CD4-positive, alpha-beta T cell treated with Interferon gamma for 1 hour (primary cell): ENCODE data around the gene TBC1D32.
A peak's percentile ranks its signal among the peaks of the same experiment; 100 is the strongest.
"Not testable (repeated sequence)": the region's sequence is repeated elsewhere in the genome, so short reads cannot be mapped to it uniquely, and the experiment has no call there.

Experiments used
- DNase-seq: peaks from one replicate; pipeline ENCODE4 v3.0.0-alpha.2; 2020

Gene TBC1D32, protein sequence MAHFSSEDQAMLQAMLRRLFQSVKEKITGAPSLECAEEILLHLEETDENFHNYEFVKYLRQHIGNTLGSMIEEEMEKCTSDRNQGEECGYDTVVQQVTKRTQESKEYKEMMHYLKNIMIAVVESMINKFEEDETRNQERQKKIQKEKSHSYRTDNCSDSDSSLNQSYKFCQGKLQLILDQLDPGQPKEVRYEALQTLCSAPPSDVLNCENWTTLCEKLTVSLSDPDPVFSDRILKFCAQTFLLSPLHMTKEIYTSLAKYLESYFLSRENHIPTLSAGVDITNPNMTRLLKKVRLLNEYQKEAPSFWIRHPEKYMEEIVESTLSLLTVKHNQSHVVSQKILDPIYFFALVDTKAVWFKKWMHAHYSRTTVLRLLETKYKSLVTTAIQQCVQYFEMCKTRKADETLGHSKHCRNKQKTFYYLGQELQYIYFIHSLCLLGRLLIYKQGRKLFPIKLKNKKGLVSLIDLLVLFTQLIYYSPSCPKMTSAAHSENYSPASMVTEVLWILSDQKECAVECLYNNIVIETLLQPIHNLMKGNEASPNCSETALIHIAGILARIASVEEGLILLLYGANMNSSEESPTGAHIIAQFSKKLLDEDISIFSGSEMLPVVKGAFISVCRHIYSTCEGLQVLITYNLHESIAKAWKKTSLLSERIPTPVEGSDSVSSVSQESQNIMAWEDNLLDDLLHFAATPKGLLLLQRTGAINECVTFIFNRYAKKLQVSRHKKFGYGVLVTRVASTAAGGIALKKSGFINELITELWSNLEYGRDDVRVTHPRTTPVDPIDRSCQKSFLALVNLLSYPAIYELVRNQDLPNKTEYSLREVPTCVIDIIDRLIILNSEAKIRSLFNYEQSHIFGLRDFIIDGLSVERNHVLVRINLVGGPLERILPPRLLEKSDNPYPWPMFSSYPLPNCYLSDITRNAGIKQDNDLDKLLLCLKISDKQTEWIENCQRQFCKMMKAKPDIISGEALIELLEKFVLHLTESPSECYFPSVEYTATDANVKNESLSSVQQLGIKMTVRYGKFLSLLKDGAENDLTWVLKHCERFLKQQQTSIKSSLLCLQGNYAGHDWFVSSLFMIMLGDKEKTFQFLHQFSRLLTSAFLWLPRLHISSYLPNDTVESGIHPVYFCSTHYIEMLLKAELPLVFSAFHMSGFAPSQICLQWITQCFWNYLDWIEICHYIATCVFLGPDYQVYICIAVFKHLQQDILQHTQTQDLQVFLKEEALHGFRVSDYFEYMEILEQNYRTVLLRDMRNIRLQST

DNA sequence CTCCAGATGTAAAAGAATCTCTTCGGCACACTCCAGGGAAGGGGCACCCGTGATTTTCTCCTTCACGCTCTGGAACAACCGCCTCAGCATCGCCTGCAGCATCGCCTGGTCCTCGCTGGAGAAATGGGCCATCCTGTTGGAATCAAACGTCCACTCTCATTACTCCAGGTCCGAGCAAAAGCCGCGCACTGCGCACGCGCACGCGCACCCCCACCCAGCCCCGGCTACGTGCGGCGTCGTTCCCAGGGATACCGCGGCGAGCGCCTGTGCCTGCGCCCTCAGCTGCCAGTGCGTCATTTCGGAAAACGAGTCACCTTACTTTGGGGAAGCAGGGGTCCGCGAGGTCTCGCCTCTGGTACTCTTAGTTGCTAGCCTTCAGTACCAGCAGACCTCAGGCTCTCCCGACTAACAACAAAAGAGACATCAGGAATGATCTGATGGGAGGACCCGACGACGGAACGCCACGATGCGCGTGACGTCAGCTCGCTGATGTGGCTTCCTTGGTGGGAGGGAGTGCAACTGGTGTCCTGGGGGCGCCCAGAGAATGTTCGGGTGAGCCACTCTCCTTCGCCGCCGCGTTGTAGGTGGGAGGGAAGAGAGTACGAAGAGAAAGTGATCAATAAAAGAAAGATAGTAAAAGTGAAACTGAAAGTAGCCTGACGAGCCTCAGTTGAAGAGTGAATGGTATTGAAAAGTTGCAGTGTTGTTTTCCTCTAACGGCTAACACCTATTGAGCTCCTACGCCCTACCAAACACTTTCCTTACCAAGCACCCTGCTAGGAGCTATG, at the start of gene TBC1D32:
Gene TBC1D32, minus strand, starts transcription at position 182 of the 788 bp plus-strand sequence. Its CDS starts 50 bp downstream, at position 132.
- DNase-seq, result peak; percentile 88

DNA sequence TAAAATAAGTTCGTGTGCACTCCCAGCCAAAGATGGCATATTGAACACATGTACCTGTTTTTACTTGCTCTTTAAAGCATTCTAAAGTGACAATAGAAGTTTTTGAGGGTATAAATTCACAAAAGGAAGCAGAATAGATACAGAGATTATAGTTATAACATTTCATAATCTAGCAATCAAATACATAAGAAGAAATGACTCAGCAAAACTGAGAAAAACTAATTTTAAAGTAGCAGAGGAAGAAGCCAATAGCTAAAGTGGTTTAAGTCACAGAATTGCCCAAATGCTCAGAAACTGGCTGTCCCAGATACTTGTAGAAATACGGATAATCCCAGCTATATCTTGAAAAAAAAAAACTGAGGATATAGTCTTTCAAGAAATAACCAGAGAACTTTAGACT, 49.2 kb upstream of the TBC1D32 start:
- DNase-seq, result no peak

DNA sequence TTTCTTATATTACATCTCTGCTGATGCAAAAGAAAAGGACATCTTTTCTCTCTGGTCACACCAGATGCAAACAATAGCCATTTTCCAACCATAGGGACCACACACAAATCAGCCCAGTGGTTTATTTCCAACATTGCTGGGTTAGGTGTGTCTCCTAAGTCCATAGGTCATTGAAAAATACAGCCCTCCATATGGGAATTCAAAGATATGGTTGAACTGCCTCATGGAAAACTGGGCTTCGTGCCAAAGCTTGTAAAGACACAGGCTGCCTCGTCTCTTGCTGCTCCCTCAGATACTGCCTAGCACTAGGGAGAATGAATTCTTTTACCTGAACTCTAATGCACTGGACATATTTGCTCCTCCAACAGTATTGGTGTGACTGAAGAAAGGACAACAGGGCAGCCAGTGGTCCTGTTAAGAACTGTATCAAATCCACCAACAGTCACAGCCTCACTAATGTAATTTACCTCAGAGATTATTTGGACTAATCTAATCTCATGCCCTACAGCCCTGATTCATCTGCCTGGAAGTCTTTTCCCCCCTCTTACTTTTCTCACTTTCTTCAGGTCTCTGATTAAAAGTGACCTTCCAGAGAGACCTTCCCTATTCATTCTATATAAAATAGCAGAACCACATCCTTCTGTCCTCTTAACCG, 48.3 kb upstream of the TBC1D32 start:
- no peak for DNase-seq

DNA sequence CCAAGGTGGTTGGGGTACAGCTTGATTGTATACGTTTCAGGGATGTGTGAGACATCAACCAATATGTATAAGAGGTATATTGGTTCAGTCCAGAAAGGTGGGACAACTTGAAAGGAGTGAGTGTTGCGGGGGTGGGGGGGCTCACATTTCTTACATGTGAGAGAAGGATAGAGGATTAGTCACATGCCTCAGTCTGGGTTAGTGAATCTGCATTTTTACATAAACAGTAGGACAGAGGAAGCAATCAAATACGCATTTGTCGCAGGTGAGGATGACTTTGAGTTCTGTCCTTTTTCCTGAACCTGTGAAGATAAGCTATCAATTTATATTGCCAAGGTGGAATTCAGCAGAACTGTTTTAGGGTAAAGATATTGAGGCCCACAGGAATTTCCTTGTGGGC, 42.1 kb upstream of the TBC1D32 start:
- DNase-seq, result no peak

DNA sequence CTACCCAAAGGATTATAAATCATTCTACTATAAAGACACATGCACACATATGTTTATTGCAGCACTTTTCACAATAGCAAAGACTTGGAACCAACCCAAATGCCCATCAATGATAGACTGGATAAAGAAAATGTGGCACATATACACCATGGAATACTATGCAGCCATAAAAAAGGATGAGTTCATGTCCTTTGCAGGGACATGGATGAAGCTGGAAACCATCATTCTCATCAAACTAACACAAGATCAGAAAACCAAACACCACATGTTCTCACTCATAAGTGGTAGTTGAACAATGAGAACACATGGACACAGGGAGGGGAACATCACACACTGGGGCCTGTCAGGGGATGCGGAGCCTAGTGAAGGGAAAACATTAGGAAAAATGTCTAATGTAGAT, 39.9 kb upstream of the TBC1D32 start:
- not testable (repeated sequence) for DNase-seq

DNA sequence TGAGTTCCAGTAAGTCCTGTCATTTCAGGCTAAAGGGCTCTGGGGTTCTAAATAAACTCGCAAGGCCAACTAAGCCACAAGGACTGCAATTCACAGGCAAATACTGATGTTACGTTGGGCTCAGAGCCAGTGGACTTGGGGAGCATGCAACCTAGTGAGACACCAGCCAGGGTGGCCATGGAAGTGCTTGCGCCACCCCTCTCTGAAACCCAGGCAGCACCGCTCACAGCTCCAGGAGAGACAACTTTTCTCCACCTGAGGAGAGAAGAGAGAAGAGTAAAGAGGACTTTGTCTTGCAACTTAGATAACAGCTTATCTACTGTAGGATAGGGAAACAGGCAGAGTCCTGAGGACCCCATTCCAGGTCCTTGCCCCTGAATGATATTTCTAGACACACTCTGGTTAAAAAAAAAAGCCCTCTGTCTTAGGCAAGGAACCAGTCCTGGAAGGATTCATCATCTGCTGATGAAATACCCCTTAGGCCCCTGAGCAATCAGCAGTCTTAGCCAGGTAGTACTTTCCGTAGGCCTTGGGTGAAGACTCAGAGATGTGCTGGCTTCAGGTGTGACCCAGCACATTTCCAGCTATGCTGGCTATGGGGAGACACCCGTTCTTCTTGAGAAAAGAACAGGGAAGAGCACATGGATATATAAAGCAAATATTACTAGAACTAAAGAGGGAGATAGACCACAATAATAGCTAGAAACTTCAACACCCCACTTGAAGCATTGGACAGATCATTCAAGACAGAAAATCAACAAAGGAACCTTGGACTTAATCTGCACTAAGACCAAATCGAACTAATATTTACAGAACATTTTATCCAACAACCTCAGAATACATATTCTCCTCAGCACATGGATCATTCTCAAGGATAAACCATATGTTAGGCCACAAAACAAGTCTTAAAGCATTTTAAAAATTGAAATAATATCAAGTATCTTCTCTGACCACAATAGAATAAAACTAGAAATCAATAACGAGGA, 31.5 kb upstream of the TBC1D32 start:
- no peak for DNase-seq

DNA sequence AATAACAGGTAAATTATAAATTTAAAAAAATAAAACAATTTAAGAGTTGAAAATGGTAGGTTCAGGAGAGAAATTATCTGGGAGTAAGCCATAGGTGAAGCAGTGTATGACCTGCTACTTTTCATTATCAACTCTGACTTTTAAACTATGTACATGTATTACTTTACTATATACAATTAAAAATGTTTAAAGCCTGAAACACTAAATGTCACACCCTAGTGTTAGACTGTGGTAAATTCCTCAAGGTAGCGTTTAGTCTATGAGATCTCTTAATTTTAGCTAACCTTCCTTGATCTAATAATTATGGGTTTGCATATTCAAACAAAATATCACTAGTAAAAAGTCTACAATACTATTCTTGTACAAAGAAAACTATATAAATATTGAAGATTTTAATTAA, 22.3 kb upstream of the TBC1D32 start:
- DNase-seq, result no peak

DNA sequence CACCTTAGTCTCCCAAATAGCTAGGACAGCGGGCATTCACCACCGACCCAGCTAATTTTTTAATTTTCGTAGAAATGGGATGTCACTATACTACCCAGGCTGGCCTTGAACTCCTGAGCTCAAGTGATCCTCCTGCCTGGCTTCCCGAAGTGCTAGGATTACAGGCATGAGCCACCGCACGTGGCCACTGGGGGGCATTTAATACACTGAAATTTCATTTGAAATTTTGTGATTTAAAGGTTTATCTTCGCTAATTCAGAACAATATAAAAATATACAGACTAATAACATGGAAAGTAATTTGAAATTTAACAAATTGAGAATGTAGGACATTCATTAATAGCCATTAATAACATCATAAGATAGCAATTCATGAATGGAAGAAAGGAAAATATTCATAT, 20.5 kb upstream of the TBC1D32 start:
- no peak for DNase-seq

DNA sequence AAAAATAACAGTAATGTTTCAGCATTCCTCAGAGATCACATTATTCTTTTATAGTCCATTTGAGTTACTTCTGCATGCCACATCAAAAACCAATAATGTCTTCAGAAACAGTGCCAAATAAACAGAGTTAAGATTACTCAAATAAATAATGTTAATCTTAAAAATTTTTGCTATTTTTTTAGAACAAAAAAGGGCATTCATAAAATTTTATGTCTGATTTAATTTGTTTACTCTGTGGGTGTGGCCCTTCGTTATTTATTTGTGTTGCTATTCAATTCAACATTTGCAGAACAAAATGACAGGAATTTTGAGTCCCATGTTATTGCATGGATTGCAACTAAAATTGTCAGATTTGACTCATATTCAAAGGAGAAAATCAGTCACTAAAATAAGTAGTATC, 18.7 kb upstream of the TBC1D32 start:
- no peak for DNase-seq

DNA sequence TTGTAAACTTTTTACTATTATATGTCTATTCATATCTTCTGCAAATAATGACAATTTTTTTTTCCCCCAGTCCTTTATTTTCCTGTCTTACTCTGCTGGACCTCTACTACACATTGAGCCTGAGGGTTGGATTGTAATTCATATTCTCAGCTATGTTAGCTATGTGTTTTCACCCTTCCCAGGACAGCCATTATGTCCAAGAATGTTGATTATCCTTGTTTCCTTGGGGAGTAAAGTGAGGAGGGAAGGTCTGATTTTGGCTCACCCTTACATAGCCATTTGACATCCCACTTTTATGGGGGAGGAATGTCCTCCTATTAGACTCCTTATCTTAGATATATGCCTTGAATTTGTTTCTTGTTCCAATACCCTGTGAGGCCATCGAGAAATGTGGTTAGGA, 17.6 kb upstream of the TBC1D32 start:
- DNase-seq, result no peak

DNA sequence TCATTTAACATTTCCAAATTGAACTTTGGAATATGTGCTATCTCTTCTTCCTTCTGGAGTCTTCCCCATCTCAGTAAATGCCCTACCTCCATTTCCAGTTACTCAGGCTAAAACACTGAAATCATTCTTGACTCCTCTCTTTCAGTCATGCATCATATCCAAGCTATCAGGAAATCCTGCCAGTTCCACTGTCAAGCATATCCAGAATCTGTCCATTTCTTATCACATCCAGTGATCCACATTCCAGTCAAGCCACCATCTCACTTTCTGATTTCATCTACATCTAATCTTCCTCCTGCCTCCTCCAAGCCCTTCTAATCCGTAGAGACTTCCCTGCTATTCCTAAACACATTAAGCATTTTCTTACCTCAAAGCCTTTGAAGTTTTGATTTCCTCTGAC, 15.3 kb upstream of the TBC1D32 start:
- no peak for DNase-seq

DNA sequence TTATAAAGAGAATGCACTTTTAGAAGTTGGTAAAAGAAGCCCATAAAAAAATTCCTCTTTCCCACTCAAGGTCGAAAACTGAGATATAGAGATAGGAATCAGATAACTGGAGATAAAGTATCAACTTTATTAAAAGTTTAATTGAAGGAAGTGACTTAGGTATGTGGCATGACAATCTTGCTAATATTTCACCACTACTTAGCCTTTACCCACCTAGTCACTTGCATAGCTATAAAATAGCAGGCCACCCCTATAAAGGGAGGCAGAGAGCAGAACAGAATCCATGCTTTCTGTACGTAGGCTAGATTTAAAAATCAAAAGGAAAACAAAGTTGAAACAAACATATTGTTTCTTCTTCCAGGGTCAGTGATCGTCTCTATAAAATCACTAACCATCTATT, 13.2 kb upstream of the TBC1D32 start:
- no peak for DNase-seq

DNA sequence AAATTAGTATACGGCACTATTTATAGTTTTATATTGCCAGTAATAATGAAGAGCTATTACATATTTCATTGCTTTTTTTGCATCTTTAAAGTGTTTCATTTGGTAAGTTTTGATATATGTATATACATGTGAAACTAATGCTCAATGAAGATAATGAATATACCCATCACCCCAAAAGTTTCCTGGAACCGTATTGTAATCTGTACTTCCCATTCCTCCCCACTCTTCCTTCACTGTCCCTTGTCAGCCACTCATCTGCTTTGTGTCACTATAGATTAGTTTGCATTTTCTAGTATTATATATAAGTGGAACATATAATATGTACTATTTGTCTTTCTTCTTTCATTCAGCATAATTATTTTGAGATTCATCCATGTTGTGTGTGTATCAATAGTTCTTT, 10.3 kb upstream of the TBC1D32 start:
- DNase-seq, result no peak

DNA sequence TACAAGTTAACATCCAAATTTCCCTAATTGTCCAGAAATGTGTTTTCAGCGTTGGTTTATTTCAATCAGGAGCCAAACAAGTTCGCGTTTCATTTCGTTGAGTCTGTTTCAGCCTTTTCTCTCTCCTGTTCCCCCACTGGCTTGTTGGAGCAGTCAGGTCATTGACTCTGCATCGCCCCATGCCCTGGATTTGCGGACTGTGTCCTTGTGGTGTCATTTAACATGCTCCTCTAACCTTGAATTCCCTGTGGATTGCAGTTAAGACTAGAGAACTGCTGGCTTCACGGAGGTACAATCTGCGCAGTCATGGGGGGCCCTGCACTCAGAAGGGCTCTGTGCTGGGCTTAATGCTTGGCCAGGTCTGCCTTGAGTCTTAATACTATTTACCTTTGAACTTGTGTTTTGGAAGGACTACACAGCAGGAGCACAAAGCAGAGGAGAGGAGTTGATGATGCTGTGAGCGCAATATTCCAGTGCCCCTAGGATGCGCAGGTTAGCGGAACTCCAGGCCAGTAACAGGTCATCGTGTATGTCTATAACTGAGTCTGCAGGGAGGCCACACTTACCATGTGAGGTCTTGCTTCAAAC, 5.5 kb upstream of the TBC1D32 start:
- DNase-seq, result no peak

DNA sequence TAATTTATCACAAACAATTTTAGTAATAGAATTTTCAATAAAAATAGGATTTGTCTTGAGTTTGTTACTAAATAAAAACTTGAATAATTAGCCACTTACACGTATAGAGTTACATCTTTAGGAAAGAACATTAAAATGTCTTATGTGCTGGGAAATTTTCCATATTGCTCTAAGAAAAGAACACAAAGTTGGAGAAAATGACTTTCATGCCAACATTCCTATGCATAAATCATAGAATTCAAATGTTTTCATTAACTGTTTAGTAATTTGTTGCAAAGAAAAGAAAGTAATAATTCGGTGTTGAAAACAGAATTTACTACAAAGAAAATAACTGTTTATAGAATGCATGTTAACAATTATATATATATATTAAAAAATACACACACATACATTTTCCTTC, 4.7 kb upstream of the TBC1D32 start:
- no peak for DNase-seq

DNA sequence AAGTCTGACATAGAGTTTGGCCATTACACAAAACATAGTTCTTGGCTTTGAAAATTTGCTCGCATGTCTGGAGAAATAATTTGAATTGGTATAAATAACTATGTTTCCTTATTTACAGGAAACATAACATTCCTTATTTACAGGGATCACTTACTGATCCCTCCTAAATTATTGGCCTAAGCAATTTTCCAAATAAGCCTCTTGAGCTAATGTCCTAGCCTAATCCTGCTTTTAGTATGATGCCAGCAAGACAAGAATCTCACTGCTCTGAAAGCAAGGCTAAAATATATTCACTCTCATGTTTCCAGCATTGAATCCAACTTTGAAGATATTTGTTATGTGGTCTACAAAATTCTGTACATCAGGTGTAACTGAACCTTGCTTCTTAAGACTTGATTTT, 4.1 kb upstream of the TBC1D32 start:
- DNase-seq, result no peak

DNA sequence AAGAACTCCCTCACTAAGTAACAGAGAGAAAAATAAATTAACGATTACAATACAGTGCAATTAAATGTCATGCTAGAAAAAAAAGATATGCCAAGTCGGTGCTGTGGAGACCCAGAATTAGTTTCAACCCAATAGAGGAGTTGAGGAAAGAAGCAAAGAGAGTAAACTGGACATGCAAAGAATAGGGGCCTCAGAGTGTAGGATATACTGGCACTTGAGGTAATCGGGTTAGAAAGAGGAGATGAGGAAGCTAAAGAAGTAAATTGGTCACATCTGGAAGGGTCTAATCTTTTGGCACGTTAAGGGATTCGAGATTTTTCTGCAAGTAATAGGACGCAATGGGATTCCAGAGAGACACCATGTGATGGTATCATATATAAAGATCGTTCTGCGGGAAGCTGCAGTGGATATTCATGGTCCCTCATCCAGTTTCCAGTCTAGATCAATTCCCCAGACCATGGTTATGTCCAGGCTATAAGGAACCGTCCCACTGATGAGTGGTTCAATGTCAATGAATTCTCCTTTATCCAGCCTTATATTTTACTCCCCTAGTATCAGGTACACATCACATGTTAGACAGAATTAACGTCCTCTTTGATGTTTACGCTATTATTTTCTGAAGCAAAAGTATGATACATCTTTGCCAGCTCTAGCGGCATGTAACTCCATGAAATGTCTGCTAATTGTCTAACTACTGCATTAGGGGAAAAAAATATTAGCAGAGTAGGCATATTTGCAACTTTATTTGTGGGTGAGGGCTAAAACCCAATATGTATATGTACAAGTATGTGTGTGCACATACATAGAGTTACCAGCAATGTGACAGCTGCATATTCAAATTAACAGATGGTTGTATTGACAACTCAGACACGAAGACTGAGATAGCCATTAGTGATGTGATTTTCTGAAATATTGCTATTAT, 1.1 kb upstream of the TBC1D32 start:
- no peak for DNase-seq

DNA sequence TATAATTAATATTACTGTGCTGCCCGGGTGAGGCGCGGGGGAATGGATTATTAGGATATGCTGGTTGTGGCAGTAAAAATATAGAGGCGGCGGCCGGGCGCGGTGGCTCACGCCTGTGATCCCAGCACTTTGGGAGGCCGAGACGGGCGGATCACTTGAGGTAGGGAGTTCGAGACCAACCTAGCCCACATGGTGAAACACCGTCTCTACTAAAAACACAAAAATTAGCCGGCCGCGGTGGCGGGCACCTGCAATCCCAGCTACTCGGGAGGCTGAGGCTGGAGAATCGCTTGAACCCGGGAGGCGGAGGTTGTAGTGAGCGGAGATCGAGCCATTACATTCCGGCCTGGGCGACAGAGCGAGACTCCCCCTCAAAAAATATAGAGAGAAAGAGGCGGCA, 586 bp downstream of the TBC1D32 start:
- not testable (repeated sequence) for DNase-seq

DNA sequence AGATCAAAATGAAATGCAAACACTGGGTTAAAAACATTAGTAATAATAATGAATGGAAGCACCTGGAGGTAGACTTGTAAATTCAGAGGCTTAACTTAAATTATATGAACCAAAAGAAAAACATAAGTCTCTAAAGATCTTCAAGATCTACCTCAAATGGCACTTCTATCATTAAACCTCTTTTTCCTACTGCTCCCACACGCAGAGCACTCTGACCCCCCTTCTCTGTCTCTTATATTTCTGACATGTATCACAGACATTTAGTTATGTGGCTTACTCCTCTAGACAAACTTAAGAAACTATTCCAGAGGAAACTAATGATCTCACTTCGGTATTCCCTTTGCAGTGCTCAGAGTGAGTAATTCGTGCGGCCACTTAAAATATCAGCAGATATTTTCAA, 1.1 kb downstream of the TBC1D32 start:
- DNase-seq, result no peak
